Left lung (tissue), 10 donors: ENCODE measurements around the gene MPRIP. TPM values are rescaled to one million over a fixed set of nuclear protein-coding genes. Genes with fewer than 3 reads are reported as not detected.
A peak's percentile ranks its signal among the peaks of the same experiment; 100 is the strongest.

Experiments used
- ATAC-seq: fragments of 200-7000 bp; cut with Tn5 transposase; one replicate; pipeline ENCODE4 v1.9.1; 2020; ENCODE audit warnings: moderate library complexity
- DNase-seq, 4 donors: peaks; one replicate each; pipeline ENCODE4 v3.0.0-alpha.2; 2013 to 2020
- H3K27ac ChIP-seq, 2 donors: fragments of 200-600 bp; sonication (generic) in 1 of 2; one replicate each; pipeline versions ENCODE4 v1.5.0 to v1.8.0; 2020 to 2021
- H3K27me3 ChIP-seq, 2 donors: fragments of 200-600 bp; sonication (generic) in 1 of 2; one replicate each; pipeline versions ENCODE4 v1.5.0 to v1.8.0; 2020 to 2021
- H3K36me3 ChIP-seq, 2 donors: fragments of 200-600 bp; sonication (generic) in 1 of 2; one replicate each; pipeline versions ENCODE4 v1.5.0 to v1.8.0; 2020 to 2021
- H3K4me1 ChIP-seq, 2 donors: fragments of 200-600 bp; one replicate each; pipeline ENCODE4 v1.8.0; 2021
- H3K4me3 ChIP-seq, 2 donors: fragments of 200-600 bp; sonication (generic) in 1 of 2; one replicate each; pipeline versions ENCODE4 v1.5.0 to v1.8.0; 2020 to 2021; ENCODE audit warnings: mild to moderate bottlenecking in 1 of 2
- H3K9me3 ChIP-seq, 2 donors: fragments of 200-600 bp; sonication (generic) in 1 of 2; one replicate each; pipeline versions ENCODE4 v1.5.0 to v1.8.0; 2020 to 2021
- intact Hi-C, 2 donors: fragments of 100-400 bp; cut with DNase I; formaldehyde crosslinking; loops; one replicate each; pipeline versions ENCODE4 v1.11.2 to v1.14.2; 2022
- polyA plus RNA-seq, 6 donors: library from polyadenylated mRNA; unstranded; fragments of 120-200 nt; gene quantifications; one replicate each; pipeline ENCODE4 v1.2.1, GENCODE V29; 2013; ENCODE audit not compliant: insufficient read length in 6 of 6
- total RNA-seq, 2 donors: library from RNA; stranded (reverse); fragmentation: NEBNext Ultra II Directional; extraction: Animal tissue kit (Norgen Biotek cat#: 25700); gene quantifications; one replicate each; pipeline ENCODE4 v1.2.1, GENCODE V29; 2021
- TF ChIP-seq, protein P1 (sequence below), 2 donors: fragments of 200-600 bp; sonication (generic) in 1 of 2; IDR thresholded peaks; one replicate each; pipeline versions ENCODE4 v1.5.0 to v1.8.0; 2021; ENCODE audit warnings: antibody characterized with exemption in 2 of 2
- donor health status: DM: no; HTN: yes; CAD: no.
- donor health status: DM: no; HTN: no; CAD: no.

Gene MPRIP
- total and polyA plus RNA-seq, 8 donors, result 221 to 338 (median 257) TPM

DNA sequence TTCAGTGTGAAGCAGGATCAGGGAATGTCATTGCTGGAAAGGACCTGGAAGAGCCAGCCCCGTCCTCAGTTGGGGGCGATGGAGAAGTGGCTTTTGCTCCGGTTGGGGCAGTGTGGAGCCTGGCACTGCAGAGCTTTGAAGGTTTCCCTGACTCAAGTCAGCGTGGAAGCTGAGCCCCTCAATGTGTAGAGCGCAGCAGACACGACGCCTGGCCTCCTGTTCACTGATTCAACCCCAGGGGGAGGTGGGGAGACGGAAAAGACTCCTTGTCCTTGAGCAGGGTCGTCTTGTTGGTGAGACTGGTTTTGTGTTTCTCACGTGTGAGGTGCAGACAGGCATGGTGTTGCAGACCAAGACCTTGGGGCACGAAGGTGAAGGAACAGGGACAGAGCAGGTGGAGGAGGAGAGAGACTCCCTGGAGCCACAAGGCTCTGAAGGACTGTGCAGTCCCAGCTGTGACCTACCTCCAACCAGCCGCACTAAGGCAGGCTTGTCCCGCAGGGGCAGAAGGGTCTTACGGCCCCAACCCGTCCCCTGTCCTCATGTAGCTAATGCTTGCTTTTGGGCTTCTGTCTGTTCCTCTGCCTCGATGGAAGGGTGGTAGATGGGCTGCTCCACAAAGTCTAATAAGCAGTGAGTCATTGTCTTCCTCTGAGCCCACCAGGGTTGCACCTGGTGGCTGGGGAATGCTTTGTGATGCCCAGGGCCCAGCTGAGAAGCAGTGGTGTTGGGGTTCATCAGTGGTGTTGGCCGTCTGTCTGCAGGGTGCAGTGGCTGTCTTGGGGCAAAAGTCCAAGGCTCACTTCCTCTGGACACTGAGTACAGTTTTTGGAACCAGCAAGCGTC, 47.8 kb downstream of the MPRIP start:
- Histone ChIP-seq H3K27ac (no peak overlapping the region), H3K27me3 (no peaks in the 10 kb centered on the region), H3K9me3 (no peaks in the 10 kb centered on the region), H3K36me3 (peaks cover 0 to 16% of the 10 kb centered on the region in 2 donors), H3K4me1 (peaks cover 16 to 57% of the 10 kb centered on the region in 2 donors), H3K4me3 (no peak overlapping the region)
- TF ChIP-seq, protein P1, sequence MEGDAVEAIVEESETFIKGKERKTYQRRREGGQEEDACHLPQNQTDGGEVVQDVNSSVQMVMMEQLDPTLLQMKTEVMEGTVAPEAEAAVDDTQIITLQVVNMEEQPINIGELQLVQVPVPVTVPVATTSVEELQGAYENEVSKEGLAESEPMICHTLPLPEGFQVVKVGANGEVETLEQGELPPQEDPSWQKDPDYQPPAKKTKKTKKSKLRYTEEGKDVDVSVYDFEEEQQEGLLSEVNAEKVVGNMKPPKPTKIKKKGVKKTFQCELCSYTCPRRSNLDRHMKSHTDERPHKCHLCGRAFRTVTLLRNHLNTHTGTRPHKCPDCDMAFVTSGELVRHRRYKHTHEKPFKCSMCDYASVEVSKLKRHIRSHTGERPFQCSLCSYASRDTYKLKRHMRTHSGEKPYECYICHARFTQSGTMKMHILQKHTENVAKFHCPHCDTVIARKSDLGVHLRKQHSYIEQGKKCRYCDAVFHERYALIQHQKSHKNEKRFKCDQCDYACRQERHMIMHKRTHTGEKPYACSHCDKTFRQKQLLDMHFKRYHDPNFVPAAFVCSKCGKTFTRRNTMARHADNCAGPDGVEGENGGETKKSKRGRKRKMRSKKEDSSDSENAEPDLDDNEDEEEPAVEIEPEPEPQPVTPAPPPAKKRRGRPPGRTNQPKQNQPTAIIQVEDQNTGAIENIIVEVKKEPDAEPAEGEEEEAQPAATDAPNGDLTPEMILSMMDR (IDR thresholded peaks at IDR 0.05), result no peak
- peak; percentile 7 for ATAC-seq
- peak in 1 of 4 donors; percentile 14 for DNase-seq
- intact Hi-C loops, result no loop called here

DNA sequence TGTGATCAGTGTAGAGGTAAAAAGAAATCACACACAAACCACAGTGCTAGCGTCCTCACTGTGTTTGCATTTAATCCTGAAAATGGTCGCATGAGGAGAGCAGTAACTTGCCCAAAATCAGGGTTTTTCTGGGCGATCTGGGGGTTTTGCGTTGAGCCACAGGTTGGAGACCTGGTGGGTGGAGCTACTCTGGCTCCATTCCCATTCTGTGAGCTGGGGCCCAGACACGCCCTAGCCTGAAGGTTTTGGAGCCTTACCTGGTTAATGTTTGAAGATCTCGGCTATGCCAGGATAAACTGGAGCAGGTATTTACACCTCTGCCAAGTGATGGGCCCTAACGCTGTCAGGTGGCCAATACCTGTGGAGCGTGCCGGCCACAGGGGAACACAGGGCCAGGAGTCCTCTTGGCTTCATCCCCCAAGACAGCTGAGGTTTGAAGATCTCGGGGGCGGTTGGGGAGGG, 48.4 kb downstream of the MPRIP start:
- DNase-seq (peak in 1 of 4 donors; percentile 37), ATAC-seq (peak; percentile 85)
- H3K4me1 ChIP-seq, result peaks cover 16 to 57% of the 10 kb centered on the region in 2 donors

DNA sequence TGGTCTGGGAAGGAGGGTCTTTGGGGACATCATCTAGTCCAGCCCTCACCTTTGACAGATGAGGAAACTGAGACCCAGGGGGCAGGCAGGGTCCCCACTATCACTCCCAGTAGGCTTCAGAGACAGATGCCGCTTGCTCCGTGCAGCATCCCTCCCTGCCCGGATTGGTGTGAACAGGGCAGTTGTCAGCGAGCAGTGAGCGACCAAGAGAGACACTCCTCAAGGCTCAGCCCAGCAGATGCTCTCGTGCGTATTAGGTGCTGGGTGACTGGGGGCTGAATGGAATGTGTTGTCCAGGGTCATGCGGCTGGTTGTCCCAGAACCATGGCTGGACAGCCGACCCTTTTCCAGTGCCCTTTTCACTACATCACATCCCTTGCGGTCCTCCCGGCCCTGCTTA, 49.0 kb downstream of the MPRIP start:
- no peak overlapping the region for H3K4me3 ChIP-seq

More for the DNA sequence above, 48.4 kb downstream of the MPRIP start:
- Histone ChIP-seq H3K9me3 (no peaks in the 10 kb centered on the region), H3K27me3 (no peaks in the 10 kb centered on the region), H3K4me3 (no peak overlapping the region), H3K36me3 (peaks cover 0 to 16% of the 10 kb centered on the region in 2 donors), H3K27ac (no peak overlapping the region)
- intact Hi-C loops, result no loop called here
- TF ChIP-seq, protein P1 (IDR thresholded peaks at IDR 0.05), result no peak

DNA sequence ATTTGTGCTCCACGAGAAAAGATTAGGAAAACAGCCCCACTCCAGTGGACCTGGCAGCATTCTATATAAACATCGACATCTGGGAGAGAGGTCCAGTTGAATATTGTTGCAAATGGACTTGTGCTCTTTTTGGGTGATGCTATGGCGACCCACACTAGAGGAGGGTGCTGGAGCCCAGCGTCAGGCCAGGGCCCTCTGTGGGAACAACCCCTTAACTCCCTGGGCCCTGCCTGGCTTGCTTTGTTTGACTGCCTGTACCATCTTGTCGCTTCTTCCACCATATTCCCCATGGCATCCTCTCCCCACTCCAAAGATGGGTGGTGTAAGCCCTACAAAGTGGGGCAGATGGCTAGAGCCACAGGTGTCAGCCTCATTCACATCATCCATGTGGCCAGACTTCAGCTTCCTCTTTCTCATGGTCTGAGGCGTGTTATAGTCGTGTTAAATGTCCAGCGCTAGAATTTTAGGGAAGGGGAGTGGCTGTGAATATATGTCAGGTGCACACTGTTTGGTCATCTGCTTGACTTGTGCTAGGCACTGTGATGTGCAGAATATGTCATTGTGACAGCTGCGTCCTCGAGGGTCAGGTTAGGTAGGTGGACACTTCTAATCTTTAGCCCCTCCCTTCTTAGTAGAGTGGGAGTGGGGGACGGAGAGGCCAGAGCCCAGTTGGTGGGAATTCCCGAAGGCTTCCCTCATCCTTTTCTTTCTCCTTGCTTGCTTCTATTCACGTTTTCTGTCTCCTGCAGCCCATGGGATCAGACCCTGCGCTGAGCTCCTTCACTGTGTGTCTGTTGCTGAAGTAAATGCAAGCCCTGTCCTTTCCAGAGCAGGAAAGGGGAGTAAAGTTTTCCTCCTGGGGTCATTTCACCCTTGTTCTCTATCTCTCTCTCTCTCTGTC, 49.8 kb downstream of the MPRIP start:
- intact Hi-C loops, result no loop called here
- H3K27ac ChIP-seq, result no peak overlapping the region
- H3K36me3 ChIP-seq, result peaks cover 0 to 18% of the 10 kb centered on the region in 2 donors
- H3K9me3 ChIP-seq, result no peaks in the 10 kb centered on the region
- H3K27me3 ChIP-seq, result no peaks in the 10 kb centered on the region
- no peak overlapping the region for H3K4me3 ChIP-seq
- ATAC-seq, result no peak
- peaks cover 21 to 51% of the 10 kb centered on the region in 2 donors for H3K4me1 ChIP-seq
- TF ChIP-seq, protein P1 (IDR thresholded peaks at IDR 0.05), result no peak
- no peak for DNase-seq

More for the DNA sequence above, 49.0 kb downstream of the MPRIP start:
- no peak overlapping the region for H3K27ac ChIP-seq
- H3K36me3 ChIP-seq, result peaks cover 0 to 15% of the 10 kb centered on the region in 2 donors
- no peak for ATAC-seq
- H3K27me3 ChIP-seq, result no peaks in the 10 kb centered on the region
- DNase-seq, result no peak
- H3K9me3 ChIP-seq, result no peaks in the 10 kb centered on the region
- intact Hi-C loops, result no loop called here
- TF ChIP-seq, protein P1 (IDR thresholded peaks at IDR 0.05), result no peak
- peaks cover 16 to 57% of the 10 kb centered on the region in 2 donors for H3K4me1 ChIP-seq
